GM21515 (cell line): ENCODE measurements around the gene BTBD1.
A peak's percentile ranks its signal among the peaks of the same experiment; 100 is the strongest.

Experiments used
- ATAC-seq: cut with Tn5 transposase; IDR thresholded peaks from one replicate; pipeline ENCODE4 v1.9.1; 2021; ENCODE audit not compliant: unreplicated experiment

Gene BTBD1

DNA sequence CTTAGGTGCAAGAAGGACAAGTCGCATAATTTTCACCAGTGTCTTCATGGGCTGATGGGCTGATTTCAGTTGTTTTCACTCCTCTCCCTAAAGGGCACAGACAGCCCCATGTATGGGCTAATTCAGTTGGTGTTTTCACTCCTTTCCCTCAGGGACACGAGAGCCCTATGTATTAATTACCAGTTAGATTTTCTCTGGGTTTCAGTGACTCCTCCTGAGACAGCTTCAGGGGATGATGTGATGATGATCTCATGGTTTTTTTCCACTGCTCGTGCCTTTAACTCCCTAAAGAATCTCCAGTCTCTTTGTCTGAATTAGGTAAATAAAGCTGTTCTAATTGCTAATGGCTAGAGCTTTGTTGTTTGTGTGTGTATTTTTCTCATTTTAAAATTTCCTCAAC is 71.1 kb downstream of the BTBD1 start:
- ATAC-seq = no peak

DNA sequence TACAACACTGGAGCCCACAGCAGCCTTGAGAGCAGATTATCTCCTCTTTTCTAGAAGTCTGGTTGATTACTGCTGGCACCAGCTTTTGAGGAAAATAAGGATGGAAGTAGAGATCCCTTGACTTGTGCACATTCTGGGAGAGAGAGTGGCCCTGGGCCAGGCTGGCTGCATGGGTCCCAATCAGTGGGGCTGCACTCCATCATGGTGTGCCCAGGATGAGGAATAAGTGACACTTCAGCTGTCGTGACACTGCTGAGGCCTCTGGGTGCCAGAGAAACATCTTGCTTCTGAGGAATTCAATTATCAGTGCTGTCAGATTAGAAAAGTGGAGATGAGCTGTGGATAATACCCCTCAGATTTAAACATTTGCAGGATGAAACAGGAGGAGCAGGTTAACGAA is 72.0 kb downstream of the BTBD1 start:
- no peak for ATAC-seq

DNA sequence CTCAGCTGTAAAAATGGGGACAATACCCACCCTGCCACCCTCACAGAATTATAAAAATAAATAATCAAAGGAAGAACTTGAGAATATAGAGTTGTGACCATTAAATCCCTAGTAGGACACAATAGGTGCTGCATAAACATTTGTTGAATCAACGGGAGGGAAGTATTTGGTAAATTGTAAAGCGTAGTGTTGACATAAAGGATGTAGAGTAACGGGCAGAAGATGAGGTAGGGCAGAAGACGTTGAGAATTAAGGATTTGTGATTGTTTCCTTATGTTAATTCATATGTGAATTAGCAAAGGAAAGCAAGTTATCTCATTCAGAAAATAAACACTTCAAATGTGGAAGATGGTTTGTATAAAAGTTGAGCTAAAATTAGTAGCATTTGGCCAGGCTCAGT is 73.9 kb downstream of the BTBD1 start:
- no peak for ATAC-seq

DNA sequence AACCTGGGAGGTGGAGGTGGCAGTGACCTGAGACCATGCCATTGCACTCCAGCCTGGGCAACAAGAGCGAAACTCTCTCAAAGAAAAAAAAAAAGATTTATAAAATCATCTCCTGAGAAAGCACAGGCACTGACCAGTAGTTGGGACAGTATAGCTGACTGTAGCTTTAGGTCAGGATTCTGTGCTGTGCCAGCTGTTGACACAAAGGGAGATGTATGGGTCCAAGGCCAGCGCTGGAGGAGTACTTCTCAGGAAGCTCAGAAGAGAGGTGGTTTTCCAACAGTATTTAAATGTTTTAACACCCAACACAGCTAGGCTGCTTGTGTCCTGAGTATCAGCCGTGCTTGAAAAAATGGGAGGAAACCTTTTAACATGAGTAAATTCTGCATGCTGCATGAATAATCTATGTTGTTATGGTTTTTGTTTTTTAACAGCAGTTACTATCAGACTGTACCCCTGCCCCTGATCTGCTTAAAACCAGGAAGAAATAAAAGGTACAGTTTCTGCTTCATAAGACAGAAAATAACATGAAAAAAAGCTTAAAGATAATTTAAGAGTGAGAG is 74.5 kb downstream of the BTBD1 start:
- ATAC-seq = no peak

DNA sequence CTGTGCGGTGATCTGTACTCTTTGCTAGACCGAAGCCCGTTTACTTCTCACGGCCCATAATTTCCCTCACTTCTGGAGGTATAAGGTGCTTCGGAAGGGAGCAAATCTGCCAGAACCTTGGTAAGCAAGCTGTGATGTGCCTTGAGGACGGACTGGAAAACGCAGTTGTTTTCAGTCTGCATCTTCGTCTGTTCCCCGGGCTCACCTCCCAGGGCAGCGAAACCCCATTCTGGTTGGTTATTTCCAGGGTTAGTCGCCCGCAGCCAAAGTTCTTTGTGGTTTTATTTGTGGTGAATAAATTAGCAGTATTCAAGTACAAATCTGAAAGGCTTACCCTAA is 80.6 kb downstream of the BTBD1 start:
- ATAC-seq = peak; percentile 27

DNA sequence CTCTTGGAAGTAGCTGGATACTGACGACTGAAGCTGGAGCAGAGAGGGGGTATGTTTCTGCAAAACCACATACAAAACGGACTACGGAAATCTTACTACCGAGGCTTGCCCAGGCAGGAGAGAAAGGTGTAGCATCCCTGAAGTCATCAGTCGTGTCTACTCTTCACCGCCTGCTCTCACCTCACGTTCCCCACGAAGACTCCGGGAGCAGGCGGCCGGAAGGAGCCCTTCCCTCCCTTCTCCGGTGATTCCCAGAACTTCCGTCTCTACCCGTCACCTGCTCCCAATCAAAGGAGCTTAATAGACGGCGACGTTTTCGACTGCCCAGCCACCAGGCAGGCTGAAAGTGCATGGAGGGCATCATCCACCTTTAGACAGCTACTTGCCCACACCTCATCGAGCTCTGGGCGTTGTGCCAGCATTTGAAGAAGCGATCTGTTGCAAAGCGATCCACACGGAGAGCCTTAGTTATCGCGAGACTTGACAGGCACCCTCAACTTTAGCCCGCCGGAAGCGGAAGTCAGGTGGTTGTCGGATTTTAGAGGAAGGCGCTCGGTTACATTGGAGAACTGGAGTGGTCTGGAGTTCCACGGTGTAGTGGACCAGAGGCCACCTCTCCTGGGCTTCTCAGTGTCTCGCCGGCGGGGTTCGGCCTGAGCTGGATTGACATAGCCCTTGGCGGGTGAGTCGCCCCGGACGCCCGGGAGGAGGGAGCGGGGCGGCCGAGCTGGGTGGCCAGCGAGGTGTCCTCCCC is 81.2 kb downstream of the BTBD1 start, which contains the start of gene RAMAC:
Gene RAMAC, plus strand, starts transcription at position 523 of the 754 bp plus-strand sequence. CDS start 2,809 bp downstream, outside the sequence.
- peak; percentile 97 for ATAC-seq

DNA sequence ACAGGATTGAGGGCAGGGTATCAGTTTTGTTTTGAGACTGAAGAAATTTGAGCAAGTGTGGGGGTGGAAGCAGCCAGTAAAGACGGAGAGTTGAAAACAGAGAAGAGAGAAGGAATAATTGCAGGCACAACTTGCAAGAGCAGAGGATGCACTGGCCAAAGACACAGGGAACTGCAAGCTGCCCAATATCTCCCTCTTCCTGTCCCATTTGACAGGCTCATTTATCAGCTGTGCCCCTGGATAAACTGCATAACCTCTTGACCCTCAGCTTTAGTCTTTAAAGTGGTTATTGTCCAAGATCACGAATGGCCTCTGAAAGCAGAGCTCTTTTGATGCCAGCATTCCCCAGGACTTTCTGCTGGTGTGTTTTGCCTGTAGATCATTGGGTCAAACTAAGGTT is 86.1 kb downstream of the BTBD1 start:
- ATAC-seq = no peak

DNA sequence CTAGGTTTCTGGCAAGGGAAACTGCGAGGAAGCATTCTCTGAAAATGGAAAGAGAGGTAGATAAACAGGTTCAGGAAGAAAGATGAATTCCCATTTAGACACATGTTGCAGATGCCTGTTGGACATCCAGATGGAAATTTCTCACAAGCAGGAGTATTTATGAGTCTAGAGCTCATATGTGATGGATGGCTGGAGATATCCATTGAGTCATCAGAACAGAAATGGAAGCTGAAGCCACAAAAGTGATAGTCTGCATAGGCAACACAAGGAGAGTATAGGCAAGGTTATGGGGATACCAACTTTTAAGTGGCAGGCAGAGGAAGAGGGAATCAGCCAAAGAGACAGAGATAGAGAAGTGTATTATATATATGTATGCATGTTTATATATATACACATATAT is 87.3 kb downstream of the BTBD1 start:
- ATAC-seq = no peak

DNA sequence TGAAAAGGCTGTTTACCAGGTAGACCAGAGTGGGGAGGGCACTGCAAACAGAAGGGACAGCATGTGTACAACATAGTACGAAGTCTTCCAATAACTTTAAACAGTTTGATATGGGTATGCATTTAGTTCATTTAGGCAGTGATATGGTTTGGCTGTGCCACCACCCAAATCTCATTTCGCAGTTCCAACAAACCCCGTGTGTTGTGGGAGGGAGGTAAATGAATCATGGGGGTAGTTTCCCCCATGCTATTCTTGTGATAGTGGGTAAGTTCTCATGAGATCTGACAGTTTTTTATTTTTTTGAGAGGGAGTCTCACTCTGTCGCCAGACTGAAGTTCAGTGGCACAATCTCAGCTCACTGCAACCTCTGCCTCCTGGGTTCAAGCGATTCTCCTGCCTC is 88.6 kb downstream of the BTBD1 start:
- ATAC-seq = no peak

DNA sequence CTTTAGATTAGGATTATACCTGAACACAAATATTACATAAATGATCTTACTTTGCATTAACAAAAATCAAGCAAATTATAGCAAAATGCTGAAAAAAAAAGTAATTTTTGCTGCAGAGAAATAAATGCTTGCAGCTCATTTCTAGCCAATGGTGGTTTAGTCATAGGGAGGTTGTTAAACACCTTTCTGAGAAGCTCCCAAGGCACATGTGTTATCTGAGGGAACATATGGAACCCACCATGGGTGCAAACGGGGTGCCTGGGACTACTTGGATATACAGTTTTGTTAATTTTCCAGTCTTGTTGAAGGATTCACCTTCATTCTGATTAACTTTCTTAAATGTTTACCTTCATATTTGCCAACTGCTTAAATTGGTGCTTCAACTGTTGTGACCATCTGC is 90.0 kb downstream of the BTBD1 start:
- no peak for ATAC-seq

DNA sequence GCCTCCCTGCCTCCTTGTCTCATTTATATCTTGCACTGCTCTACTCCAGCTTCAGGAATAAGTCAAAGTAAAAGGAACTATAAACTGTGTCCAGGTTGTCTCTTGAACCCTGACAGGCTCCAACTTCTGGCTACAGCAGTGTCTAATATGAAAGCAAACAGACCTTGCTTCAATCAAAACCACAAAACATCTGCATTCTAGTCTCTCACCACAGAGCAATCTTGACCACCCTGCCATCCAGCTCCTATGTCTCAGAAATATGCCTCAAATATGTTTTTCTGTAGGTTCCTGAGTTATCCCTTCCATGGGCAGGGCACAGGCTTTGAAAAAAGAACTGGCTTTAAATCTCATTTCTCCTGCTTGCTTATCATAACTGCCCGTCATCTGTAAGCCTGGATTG is 94.1 kb downstream of the BTBD1 start:
- no peak for ATAC-seq

DNA sequence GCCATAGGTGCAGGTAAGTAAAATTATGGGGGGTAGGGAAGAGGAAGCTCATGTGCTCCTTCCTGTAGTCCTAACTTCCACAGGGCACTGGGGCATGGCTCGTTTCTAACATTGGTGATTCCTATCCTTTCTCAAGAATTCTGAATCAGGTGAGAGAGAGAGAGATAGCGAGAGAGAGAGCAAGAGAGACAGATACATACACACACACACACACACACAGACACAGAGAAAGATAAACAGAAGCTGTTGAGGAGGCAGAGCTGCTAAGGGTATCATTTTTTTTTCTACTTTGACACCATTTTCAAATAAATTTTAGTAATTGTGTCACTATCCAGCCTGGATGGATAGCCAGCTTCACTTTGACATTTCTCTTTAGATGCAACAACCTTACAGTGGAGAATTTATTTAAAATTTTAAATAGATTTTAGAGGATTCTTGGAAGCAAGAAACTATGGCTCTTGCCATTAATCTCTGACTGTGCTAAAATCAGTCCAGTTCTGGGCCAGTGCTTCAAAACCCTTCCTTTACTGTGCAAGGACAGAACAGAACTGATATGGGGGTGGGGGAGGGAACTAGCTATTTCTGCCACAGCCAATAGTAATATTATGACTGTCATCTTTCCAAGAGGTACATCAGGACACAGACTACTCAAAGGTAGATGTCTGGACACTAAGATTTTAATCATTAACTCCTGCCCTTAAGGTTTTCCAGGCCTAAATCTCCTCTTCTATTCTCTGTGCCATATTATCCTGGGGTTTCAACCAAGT is 95.7 kb downstream of the BTBD1 start:
- no peak for ATAC-seq

DNA sequence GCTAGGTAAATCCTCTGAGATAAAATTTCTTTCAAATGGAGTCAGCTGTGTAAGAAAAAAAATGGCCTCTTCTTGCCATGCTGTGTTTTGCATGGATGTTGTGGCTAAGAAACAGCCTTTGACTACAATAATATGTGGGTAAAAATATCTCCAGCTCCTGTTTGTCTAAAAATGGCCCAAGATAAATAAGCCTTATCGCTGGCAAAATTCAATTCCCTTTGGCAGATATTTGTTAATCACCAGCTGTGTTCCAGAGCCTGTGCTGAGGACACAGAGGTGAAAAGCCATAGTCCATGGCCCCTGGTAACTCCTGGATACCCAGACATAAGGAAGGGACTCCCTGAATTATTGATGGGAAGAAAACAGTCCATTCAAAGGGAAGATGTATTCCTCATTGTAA is 96.4 kb downstream of the BTBD1 start:
- ATAC-seq = no peak

DNA sequence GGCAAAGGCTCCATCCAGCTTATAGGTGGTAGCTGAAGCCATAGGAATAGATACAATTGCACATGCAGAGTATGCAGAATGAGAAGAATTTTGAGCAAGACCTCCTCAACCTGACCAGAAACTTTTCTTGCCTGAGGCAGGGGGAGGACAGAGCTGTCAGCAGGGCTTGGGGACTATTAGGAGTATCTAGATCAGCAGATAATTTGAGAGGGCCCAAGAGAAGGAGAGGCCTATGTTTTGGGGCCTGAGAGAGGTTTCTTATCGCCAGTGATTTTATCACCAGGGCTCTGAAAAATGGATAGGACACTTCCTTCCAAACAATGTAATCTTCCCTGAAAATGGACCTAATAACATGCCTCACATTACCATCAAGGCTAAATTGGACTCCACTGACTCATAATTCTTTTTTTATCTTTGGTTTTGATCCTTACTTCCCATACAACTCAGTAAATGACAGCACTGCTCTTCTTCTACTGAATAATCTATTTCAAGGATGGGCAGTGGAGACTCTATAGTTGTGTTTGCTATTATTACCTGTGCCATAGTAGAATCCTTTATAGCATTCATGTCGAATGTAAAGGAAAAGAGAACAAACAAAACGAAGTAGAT is 96.9 kb downstream of the BTBD1 start:
- ATAC-seq = no peak

DNA sequence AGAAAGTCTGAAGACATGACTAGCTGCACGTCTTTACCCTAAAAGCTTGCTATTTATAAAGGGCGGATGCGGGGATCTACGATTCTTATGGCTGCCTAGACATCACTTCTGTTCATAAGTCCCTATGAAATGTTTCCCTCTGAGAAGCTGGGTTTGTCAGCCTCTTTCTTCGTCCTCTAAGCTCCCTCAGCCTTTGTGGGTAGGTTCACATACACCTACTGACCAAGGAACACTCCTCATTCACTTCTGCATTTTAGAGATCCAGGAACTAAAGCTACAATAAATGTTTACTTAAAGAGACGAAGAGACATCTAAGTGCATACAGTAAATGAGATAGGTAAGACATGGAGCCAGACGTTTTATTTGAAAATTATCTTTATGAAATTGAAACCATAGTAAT is 97.7 kb downstream of the BTBD1 start:
- no peak for ATAC-seq

DNA sequence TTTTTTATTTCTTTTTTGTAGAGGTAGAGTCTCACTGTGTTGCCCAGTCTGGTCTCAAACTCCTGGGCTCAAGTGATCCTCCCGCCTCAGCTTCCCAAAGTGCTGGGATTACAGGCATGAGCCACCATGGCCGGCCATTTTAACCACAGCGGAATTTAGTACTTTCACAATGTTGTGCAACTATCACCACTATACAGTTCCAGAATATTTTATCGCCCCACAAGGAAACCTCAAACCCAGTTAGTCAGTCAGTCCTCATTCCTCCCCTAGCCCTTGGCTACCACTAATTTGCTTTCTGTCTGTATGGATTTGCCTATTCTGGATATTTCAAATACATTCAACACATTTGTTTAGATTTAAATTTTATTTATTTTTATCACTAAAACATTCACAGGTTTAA is 99.0 kb downstream of the BTBD1 start:
- no peak for ATAC-seq

DNA sequence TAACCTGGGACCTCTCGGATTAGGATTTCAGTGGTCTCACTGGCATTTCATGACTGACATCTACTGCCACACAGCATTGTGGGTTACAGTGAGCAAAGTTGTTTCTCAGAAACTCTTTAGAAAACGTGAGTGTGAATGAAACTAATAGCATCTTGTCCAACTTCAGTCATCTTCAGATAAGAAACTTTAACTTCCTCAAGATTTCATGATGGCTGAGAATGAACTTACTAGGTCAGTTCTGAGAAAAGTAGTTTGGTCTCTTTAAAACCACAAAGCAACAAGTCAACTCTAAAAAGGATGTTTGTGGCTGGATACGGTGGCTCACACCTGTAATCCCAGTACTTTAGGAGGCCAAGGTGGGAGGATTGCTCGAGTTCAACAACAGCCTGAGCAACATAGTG is 100.4 kb downstream of the BTBD1 start:
- ATAC-seq = peak; percentile 78
